Measurements from ENCODE around the gene NTNG1.

NTNG1 gene

DNA sequence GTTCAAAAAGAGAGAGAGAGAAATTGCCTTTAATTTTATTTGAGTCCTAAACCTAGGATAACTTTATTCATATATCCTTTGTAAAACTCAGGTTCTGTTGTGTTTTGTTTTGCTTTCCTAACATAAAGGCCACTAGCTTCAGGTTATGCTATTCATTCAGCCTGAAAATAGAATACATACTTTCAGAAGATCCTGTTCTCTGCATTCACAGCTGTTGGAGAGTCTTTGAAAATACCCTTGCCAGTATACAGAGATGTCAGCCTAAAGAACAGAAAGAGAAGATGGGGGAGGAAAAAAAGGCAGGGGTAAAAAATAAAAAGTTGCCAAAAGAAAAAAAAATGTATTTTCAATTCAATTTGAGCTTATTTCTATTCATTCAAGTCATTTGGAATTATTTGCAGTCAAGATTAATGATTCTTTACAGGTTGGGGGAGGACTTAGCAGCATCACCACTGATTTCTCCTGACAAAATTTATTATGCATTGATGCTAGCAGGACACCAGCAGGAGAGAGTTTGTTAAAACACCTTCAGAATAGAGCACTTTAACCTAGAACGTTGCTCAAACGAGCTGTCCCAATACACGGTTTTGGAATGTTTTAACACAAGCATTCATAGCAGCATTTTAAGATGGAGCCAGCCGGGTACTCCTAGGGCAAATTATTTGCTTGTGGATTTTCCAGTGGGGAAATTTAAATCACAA lies 318.5 kb downstream of the NTNG1 start:
- DNase-seq (ENCODE audit: low read depth), result no peak

DNA sequence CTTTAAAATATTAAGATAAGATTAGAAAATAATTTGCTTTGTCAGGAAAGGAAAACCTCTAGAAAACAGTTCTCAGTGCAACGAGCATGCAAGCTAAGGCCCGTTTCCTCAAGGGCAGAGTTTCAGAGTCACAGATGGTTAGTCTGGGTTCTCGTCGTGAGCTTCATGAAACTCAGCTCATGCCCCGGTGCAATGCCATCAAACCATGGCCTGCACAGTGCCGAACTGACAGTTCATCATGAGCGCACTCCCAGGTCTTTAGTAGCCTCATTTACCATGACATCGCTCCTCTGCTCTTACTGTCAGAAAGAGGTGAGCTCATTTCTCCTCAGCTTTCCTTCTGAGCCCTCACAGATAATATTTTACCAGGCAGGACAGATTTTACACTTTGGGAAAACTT lies 319.2 kb downstream of the NTNG1 start:
- DNase-seq (ENCODE audit: low read depth), result no peak

DNA sequence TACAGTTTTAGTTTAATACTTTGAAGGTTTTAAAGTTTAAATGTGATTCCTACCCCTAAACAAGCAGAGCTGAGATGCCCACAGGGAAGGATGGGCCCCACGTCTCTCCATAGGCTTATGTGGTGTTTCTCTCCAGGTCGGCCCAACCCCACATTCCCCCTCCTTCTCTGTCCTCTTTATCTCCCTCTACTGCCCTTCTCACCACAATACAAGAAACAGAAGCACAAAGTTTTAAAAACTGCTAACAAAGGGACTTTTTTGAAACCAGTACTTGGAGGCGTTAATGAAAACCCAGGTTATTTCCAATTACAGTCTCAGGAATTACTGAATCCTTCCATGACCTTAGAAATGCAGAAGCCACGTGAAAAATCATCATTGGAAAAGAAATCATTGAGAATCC lies 324.0 kb downstream of the NTNG1 start:
- DNase-seq (ENCODE audit: low read depth), result no peak

DNA sequence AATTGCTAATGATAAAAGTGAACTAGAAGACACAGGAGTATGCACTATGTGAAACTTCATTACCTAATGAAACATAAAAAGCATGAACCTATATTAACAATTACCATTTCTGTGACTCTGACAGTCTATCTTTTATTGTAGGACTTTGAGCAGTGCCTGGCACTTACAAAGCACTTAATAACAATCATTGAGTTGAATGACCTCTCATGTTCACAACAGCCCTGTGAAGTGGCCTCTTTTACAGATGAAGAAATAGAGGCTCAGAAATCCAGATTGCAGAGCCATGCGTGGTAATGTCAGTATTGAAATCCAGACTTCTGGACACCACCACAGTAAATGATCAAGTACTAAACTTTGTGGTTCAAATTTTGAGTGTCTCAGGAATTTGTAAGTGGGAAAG lies 326.4 kb downstream of the NTNG1 start:
- no peak for DNase-seq (ENCODE audit: low read depth)

DNA sequence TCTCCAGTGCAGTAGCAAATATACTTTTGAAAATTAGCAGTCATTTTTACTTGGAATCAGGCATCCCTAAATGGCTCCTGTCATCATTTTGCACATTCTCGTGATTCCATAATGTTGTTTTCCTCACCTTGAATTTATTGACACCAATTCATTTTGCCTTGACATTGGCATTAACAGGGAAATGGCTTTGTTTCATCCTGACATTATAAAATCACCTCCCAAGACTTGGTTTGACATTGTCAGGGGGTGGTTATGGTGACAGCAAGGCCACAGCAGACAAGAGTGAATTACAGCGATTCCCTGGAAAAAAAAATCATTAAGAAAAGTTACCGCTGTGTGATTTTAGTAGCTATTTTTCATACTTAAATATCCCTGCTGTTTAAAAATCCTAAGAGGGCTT lies 327.0 kb downstream of the NTNG1 start:
- DNase-seq (ENCODE audit: low read depth), result no peak

DNA sequence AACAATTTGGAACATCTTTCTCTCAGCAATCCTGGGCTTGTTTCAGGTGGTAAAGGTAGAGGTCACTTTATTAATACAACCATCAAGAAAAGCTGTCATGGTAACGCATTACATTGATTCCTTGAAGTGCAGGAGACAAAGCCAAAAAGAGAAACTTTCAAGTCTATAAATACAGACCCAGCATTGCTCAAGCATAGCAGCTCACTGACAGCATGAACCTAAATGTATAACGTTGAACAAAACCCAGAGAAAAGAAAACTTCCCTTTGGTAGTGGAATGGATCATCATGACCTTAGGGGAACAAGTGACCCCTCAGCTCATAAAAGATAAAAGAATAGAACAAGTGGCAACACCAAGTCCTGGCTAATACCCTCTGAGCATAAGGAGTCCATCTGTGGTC lies 332.2 kb downstream of the NTNG1 start:
- no peak for DNase-seq (ENCODE audit: low read depth)

DNA sequence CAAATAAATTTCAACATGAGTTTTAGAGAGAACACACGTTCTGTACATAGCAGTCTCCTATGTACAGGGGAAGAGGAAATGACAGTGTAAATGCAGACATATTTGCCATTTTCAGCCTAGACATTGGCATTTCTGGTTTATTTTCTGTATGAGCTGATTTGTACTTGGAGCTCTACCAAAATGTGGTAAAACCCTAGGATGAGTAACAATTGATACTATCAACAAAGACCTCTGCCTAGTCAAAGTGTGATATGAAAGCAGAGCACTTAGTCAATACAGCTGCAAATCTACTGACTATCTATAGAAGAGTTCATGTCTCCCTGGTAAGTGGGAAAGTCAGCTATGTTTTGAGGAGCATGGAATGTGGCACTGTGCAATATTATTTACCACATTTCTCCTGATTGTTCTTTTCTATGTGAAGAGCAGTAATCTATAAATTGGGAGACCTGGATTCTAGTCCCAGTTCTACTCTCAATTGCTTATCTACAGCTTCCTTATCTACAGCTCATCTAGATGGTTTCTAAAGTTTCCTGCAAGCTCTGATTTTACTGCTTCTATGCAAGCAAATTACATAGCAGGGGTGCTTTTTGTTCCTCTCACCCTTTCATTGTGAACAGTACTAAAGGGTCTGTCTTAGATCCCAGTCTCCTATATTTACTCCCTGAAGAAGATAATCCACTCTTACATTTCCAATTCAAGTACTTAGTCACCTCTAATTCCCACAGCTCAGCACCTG lies 334.2 kb downstream of the NTNG1 start:
- no peak for DNase-seq (ENCODE audit: low read depth)

DNA sequence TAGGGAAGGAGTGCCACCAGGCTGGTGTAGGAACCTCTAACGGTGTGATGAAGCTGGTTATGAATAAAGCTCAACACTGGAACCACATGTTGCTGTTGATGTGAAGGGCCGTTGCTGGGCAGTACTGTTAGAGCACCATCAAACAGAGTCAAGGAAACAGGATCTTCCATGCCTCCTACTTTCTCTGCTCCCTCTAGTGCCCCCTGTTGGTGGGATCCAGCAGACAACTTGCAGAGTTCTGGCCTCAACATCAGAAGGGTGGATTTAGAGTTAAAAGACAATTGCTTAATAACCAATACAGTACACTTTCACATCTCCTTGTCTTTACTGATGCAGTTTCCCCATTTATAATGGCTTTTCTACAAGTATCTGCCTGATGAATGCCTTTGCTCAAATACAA lies 336.4 kb downstream of the NTNG1 start:
- DNase-seq (ENCODE audit: low read depth), result no peak

DNA sequence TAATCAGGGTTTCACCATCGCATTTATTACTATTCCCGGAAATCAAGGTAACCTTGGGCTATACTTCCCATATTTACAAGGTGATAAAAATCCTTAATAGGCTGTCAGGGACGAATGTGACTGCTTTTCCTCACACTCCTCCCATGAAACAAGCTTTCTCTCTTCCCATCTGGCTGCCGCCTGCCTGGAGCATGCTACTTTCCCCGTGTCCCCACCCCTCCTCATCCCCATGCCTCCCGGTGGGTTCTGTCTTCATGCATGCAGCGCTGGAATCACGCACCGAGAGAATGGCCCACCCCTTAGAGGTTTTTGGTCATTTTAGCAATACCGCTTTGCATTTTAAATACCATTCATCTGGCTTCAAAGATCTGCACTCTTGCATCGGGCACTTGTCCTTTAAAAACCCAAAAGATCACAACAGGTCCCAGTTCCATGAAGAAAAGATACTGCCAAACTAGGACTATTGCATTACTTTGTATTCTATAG lies 339.1 kb downstream of the NTNG1 start:
- no peak for DNase-seq (ENCODE audit: low read depth)

DNA sequence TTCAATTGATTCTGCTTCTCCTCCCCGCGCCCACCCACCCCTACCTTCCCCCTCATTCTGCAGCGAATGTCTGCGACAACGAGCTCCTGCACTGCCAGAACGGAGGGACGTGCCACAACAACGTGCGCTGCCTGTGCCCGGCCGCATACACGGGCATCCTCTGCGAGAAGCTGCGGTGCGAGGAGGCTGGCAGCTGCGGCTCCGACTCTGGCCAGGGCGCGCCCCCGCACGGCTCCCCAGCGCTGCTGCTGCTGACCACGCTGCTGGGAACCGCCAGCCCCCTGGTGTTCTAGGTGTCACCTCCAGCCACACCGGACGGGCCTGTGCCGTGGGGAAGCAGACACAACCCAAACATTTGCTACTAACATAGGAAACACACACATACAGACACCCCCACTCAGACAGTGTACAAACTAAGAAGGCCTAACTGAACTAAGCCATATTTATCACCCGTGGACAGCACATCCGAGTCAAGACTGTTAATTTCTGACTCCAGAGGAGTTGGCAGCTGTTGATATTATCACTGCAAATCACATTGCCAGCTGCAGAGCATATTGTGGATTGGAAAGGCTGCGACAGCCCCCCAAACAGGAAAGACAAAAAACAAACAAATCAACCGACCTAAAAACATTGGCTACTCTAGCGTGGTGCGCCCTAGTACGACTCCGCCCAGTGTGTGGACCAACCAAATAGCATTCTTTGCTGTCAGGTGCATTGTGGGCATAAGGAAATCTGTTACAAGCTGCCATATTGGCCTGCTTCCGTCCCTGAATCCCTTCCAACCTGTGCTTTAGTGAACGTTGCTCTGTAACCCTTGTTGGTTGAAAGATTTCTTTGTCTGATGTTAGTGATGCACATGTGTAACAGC lies 339.9 kb downstream of the NTNG1 start:
- DNase-seq (ENCODE audit: low read depth), result no peak

DNA sequence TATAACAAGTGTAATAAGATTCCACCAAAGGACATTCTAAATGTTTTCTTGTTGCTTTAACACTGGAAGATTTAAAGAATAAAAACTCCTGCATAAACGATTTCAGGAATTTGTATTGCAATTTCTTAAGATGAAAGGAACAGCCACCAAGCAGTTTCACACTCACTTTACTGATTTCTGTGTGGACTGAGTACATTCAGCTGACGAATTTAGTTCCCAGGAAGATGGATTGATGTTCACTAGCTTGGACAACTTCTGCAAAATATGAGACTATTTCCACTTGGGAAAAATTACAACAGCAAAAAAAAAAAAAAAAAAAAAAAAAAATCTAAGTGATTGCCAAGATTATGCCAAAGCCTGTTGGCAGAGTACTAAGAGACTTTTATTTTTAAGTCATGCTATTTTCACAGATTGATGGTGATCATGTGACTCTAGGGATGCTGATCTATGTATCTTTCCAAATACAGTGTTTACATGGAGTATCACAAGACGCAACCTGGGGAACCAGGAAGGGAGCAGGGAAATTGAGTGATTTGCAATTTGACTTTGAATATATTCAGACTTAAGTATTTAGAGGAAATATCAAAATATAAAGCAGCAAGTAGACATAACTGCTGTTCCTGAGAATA lies 341.0 kb downstream of the NTNG1 start:
- no peak for DNase-seq (ENCODE audit: low read depth)

DNA sequence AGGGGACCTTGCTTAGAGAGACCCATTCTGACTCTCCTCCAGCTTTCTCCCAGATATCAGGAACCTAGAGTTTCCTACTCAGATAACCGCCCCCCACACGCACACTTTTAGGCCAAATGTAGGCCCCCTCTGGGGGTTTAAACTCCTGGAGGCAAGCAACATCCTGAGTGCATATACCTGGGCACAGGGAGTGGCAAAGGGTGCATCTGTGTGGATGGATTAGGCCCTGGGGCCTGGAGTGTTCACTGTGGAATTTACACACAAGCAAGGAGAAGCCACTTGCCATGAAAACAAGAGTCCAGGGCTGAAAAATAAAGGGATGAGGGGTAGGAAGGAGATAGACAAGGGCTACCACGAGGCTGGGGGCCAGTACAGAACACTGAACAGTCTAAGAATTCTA lies 343.1 kb downstream of the NTNG1 start:
- DNase-seq (ENCODE audit: low read depth), result no peak

DNA sequence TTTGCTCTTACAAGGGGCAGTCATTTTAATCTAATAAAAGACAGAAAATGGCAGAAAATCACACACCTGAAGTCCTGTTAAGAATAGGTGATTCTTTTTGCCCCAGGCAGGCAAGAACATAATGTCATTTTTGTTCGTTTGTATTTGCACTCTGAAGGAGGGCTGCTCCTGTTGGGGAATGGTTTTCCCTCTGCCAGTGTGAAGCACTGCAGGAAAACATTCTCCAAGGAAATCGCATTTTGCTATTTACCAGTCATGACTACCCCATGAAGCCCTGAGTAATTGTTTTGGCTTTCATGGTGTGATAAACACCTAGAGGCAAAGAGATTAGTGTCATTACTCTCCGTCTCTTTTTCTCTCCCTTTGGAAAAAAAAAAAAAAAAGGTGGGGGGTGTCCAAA lies 345.5 kb downstream of the NTNG1 start:
- no peak for DNase-seq (ENCODE audit: low read depth)

DNA sequence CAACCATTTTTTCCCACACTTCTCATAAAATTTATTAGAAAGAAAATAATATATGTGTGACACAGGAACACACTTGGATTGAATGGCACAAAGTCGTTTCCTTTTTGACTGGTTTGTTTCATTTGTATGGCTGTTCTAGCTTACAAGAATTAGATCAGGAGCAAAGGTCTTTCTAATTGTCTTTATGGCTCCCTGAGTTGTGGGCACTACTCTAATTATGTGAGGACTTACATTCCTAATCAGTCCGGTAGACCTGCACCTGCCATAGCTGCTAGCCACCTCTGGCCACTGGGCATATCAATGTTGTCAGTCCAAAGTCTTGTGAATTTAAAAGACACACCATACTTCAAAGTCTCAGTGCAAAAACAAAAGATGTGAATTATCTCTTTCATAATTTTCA lies 346.7 kb downstream of the NTNG1 start:
- no peak for DNase-seq (ENCODE audit: low read depth)

DNA sequence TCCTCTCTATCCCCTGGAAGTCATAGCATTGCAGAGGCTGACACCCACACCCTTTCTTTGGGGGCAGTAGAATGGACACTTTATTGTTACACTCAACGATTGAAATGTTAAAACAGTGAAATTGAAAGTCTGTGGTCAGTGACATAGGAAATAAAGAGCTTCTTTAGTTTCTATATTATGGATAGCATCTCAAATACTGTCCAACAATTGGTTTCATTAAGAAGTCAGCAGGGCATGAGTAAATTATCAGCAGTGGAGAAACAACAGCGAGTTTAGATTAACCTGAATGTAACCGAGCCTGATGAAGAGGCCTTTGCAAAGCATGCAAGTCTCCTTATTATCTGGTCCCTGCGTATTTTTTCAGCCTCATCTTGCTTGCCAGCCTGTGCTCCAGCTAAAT lies 350.7 kb downstream of the NTNG1 start:
- no peak for DNase-seq (ENCODE audit: low read depth)

DNA sequence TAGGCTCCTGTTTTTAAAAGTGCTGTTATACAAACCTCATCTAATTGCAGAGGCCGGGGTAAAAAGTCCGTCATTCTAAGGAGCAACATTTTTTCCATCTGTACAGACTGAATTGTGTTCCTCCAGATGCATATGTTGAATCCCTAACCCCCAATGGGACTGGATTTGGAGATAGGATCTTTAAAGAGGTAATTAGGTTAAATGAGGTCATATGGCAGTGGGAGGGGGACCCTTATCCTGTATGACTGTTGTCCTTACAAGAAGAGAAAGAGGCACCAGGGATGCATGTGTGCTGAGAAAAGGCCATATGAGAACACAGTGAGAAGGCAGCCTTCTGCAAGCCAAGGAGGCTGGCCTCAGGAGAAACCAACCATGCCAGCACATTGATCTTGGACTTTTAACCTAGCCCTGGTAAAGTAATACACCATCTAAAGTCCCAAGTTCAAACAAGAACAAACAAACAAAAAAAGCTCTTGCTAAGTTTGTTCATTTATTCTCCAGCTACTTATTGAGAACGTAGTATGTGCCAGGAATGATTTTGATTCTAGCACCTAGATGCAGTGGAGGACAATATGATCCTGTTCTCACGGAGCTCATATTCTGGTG lies 352.4 kb downstream of the NTNG1 start:
- no peak for DNase-seq (ENCODE audit: low read depth)

DNA sequence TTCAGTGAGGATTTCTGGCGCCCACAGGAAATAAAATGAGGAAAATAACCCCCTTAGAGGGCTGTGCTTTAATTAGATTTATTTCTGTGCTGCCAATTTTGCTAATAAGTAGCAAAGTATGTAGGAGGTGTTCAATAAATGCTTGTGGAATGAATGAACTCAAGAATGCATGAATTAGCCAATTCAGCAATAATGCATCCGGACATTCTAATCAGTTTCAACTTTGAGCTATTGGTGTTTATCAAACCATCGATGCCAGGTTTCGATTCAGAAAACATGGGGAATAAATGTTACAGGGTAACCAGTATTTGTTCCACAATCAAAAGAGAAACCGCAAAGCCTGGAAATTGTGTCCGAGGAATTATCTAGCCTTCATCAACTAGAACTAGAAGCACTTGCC lies 353.2 kb downstream of the NTNG1 start:
- DNase-seq (ENCODE audit: low read depth), result no peak

DNA sequence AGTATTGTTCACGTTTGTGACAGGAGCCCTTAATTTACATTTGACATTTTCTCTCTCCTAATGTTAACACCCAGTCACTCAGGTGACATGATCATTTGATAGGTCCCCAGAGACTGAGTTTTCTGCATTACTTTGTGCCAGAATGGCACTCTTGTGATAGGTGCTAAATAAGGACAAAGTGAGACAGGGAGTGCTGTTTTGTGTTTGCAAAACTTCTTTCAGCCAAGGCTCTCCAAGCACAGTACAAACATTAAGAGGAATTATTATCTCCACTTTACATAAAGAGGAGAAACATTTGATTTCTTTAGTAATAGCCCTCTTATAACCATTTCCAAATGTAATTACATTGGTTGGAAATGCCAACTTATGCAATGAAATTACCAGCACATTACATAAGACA lies 355.2 kb downstream of the NTNG1 start:
- no peak for DNase-seq (ENCODE audit: low read depth)

DNA sequence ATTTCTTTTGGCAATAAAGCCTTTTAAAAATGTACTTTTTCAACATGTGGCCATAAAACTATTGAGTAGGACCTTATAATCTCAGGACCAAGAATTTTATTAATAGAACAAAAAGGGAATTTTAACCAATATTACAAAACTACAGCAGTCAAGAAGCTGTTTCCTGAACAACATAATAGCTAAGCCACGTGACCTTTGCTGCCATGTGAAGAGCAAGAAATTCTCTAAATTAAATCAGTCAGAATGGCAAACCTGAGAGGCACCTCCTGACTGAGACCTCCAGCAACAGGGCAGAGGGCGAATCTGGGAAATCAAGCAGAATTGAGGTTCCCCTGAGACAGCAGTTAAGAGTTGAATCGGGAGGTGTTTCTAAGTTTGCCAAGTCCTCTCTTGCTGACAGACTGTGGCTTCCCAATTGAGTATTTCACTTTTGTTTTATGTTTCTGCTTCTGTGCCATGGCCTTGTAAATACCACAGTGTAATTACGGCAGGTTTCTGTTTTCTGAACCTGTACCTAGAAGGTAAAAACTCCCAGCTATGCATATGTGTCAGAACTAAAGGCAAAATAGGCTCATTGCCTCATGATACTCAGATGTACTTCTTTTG lies 358.4 kb downstream of the NTNG1 start:
- DNase-seq (ENCODE audit: low read depth), result no peak

DNA sequence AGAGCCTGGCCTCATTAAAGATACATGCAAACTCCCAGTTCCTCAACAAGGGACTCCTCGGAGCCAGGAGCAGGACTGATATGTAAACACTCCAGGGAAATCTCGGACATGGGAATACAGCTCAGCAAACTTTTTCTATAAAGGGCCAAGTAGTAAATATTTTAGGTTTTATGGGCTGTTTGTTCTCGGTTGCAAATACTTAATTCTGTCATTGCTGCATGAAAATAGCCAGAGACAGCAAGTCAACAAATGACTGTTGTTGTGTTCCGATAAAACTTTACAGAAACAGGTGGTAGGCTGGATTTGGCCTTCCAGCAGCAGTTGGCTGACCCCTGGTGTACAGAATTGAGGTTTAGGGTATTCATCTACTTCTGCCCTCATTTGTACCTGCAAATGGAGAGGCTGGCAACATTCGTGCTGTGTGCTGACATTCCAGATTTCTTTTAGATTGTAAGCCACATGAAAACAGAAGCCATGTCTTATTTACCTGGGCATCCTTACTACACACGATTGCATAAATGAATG lies 360.3 kb downstream of the NTNG1 start:
- DNase-seq (ENCODE audit: low read depth), result no peak

DNA sequence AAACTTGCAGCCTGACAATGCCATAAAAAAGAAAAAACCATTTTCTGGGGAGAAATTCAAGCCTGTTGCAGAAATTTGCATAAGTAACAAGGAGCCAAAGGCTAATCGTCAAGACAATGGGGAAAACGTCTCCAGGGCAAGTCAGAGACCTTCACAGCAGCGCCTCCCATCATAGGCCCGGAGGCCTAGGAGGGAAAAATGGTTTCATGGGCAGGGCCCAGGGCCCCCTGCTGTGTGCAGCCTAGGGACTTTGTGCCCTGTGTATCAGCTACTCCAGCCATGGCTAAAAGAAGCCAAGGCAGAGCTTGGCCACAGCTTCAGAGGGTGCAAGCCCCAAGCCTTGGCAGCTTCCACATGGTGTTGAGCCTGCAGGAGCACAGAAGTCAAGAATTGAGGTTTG lies 369.5 kb downstream of the NTNG1 start:
- DNase-seq (ENCODE audit: low read depth), result no peak

Measured in stimulated activated CD8-positive, alpha-beta memory T cell treated with anti-CD3 and anti-CD28 coated beads, Interleukin-12 subunit alpha, Interleukin-12 subunit beta, amount 100 ng/mL, for 4 hours (primary cell).